H1 (cell line): ENCODE results near the gene C2CD4B. TPM values are rescaled to one million over a fixed set of nuclear protein-coding genes. Genes with fewer than 3 reads are reported as not detected.

Experiments
- CTCF ChIA-PET: fragments of 300-600 bp; sonication (Branson Sonifier 250); formaldehyde crosslinking; loops from one replicate; lab custom pipeline; 2021; ENCODE audit not compliant: partially characterized antibody; lab: Charles Lee
- POLR2A ChIA-PET: fragments of 300-600 bp; sonication (Branson Sonifier 250); formaldehyde crosslinking; loops from one replicate; lab custom pipeline; 2021; ENCODE audit warnings: inconsistent platforms; ENCODE audit not compliant: partially characterized antibody; lab: Charles Lee
- DNase-seq, 2 experiments: peaks; one replicate each; pipeline versions ENCODE4 v3.0.0 to v3.0.0-alpha.2; 2010 to 2022; ENCODE audit warnings: low spot score in 2 of 2, low read depth in 1 of 2, mixed read lengths in 1 of 2
- FAIRE-seq: peaks from 2 replicates; lab custom pipeline; 2011; peaks lifted over from hg19 to GRCh38; lab: Jason Lieb, UNC
- H2AFZ ChIP-seq: 2 replicates; pipeline ENCODE4 v1.8.1; 2012; ENCODE audit warnings: low read length, inconsistent platforms
- H2AK5ac ChIP-seq: 2 replicates; pipeline ENCODE4 v1.6.1; 2013; ENCODE audit warnings: low read depth, low read length
- H2BK120ac ChIP-seq: replicated peaks from 2 replicates; pipeline ENCODE3; 2013; ENCODE audit warnings: low read depth, low read length, inconsistent platforms
- H2BK12ac ChIP-seq: 2 replicates; pipeline ENCODE4 v1.6.1; 2013; ENCODE audit warnings: low read depth, low read length
- H2BK15ac ChIP-seq: 2 replicates; pipeline ENCODE4 v1.6.1; 2013; ENCODE audit warnings: low read length
- H2BK20ac ChIP-seq: 2 replicates; pipeline ENCODE4 v1.6.1; 2013; ENCODE audit warnings: low read length
- H2BK5ac ChIP-seq: 2 replicates; pipeline ENCODE4 v1.6.1; 2013; ENCODE audit warnings: low read depth, low read length
- H3K14ac ChIP-seq: 2 replicates; pipeline ENCODE4 v1.6.1; 2013; ENCODE audit warnings: inconsistent platforms; ENCODE audit not compliant: insufficient read length
- H3K18ac ChIP-seq: 2 replicates; pipeline ENCODE4 v1.6.1; 2013; ENCODE audit warnings: low read length; ENCODE audit errors: extremely low read depth
- H3K23ac ChIP-seq: 2 replicates; pipeline ENCODE4 v1.6.1; 2013; ENCODE audit warnings: inconsistent platforms; ENCODE audit not compliant: insufficient read length
- H3K23me2 ChIP-seq: 2 replicates; pipeline ENCODE4 v1.6.1; 2013; ENCODE audit warnings: low read depth, low read length
- H3K27ac ChIP-seq: 2 replicates; pipeline ENCODE4 v1.6.1; 2011; ENCODE audit warnings: low read depth, low read length, inconsistent platforms
- H3K27me3 ChIP-seq, 4 experiments: replicated peaks in 1 of 4; 1 replicate in 1 of 4; 2 replicates in 3 of 4; pipeline versions ENCODE4 v1.6.1 to v1.8.1; 2011 to 2013; ENCODE audit warnings: low read length in 3 of 4, mild to moderate bottlenecking in 3 of 4, inconsistent platforms in 2 of 4, mixed read lengths in 2 of 4, moderate library complexity in 1 of 4; ENCODE audit not compliant: control insufficient read depth in 3 of 4, insufficient read depth in 3 of 4; ENCODE audit errors: extremely low read depth in 1 of 4
- H3K36me3 ChIP-seq, 4 experiments: 2 replicates each; pipeline versions ENCODE4 v1.6.1 to v1.8.1; 2011 to 2013; ENCODE audit warnings: mild to moderate bottlenecking in 4 of 4, low read length in 3 of 4, moderate library complexity in 2 of 4, control low read depth in 1 of 4, inconsistent platforms in 1 of 4; ENCODE audit not compliant: insufficient read depth in 4 of 4, control insufficient read depth in 2 of 4
- H3K4ac ChIP-seq: replicated peaks from 2 replicates; pipeline ENCODE3; 2013; ENCODE audit warnings: low read length, low read depth, mixed read lengths, inconsistent platforms; ENCODE audit not compliant: insufficient read length
- H3K4me1 ChIP-seq, 4 experiments: replicated peaks in 1 of 4; 1 replicate in 1 of 4; 2 replicates in 3 of 4; pipeline versions ENCODE4 v1.6.1 to v1.8.1; 2011 to 2013; ENCODE audit warnings: low read length in 3 of 4, inconsistent platforms in 2 of 4, mixed read lengths in 1 of 4; ENCODE audit not compliant: insufficient read depth in 4 of 4, control insufficient read depth in 3 of 4
- H3K4me2 ChIP-seq, 2 experiments: 2 replicates each; pipeline versions ENCODE4 v1.6.1 to v1.8.1; 2011 to 2013; ENCODE audit warnings: low read depth in 2 of 2, low read length in 2 of 2, control low read depth in 1 of 2, inconsistent platforms in 1 of 2, mild to moderate bottlenecking in 1 of 2; ENCODE audit not compliant: insufficient read depth in 1 of 2
- H3K4me3 ChIP-seq, 4 experiments: fragments of 200-600, 300-600 bp in 1 of 4; sonication (generic), shearing (Covaris generic), sonication (Bioruptor Twin) in 1 of 4; 2 replicates each; pipeline versions ENCODE4 v1.5.1 to v1.8.1; 2011 to 2016; ENCODE audit warnings: low read length in 4 of 4, low read depth in 3 of 4, control low read depth in 2 of 4, inconsistent platforms in 2 of 4, mild to moderate bottlenecking in 2 of 4, mixed read lengths in 1 of 4, moderate library complexity in 1 of 4; ENCODE audit not compliant: insufficient read depth in 2 of 4; ENCODE audit errors: extremely low read depth in 1 of 4
- H3K56ac ChIP-seq: replicated peaks from 2 replicates; pipeline ENCODE3; 2013; ENCODE audit warnings: low read depth, mild to moderate bottlenecking, mixed read lengths, low read length, inconsistent platforms; ENCODE audit not compliant: insufficient read length
- H3K79me1 ChIP-seq: 2 replicates; pipeline ENCODE4 v1.6.1; 2013; ENCODE audit warnings: low read depth, low read length, control low read depth
- H3K79me2 ChIP-seq, 2 experiments: 2 replicates each; pipeline versions ENCODE4 v1.6.1 to v1.8.1; 2012 to 2013; ENCODE audit warnings: low read length in 2 of 2, mild to moderate bottlenecking in 2 of 2, inconsistent platforms in 1 of 2; ENCODE audit not compliant: insufficient read depth in 2 of 2, control insufficient read depth in 1 of 2
- H3K9ac ChIP-seq, 4 experiments: replicated peaks in 1 of 4; 1 replicate in 1 of 4; 2 replicates in 3 of 4; pipeline versions ENCODE4 v1.6.1 to v1.8.1; 2011 to 2013; ENCODE audit warnings: low read depth in 3 of 4, low read length in 3 of 4, control low read depth in 2 of 4, mild to moderate bottlenecking in 2 of 4, moderate library complexity in 2 of 4, inconsistent platforms in 1 of 4; ENCODE audit errors: extremely low read depth in 1 of 4
- H3K9me3 ChIP-seq, 2 experiments: 2 replicates each; pipeline versions ENCODE4 v1.6.1 to v1.8.1; 2012 to 2013; ENCODE audit warnings: mild to moderate bottlenecking in 2 of 2, moderate library complexity in 2 of 2, control low read depth in 1 of 2, inconsistent platforms in 1 of 2, low read depth in 1 of 2, low read length in 1 of 2, mixed read lengths in 1 of 2; ENCODE audit not compliant: insufficient read depth in 2 of 2
- H4K20me1 ChIP-seq, 2 experiments: replicated peaks in 1 of 2; 2 replicates each; pipeline versions ENCODE3 to v1.8.1; 2011 to 2013; ENCODE audit warnings: inconsistent platforms in 2 of 2, low read length in 2 of 2, mild to moderate bottlenecking in 1 of 2; ENCODE audit not compliant: insufficient read depth in 2 of 2, control insufficient read depth in 1 of 2
- H4K5ac ChIP-seq: 2 replicates; pipeline ENCODE4 v1.6.1; 2013; ENCODE audit warnings: low read length, low read depth, mixed read lengths, inconsistent platforms; ENCODE audit not compliant: insufficient read length
- H4K8ac ChIP-seq: 2 replicates; pipeline ENCODE4 v1.8.0; 2013; ENCODE audit warnings: mild to moderate bottlenecking, moderate library complexity, low read length, inconsistent platforms; ENCODE audit not compliant: insufficient read depth; ENCODE audit errors: extremely low read depth
- H4K91ac ChIP-seq: replicated peaks from 2 replicates; pipeline ENCODE3; 2013; ENCODE audit warnings: low read length, mixed read lengths, inconsistent platforms; ENCODE audit not compliant: insufficient read length
- BCL11A ChIP-seq, 2 experiments: IDR thresholded peaks; one replicate each; pipeline ENCODE4 v1.6.1; 2011; ENCODE audit warnings: low read depth in 2 of 2, low read length in 2 of 2, mild to moderate bottlenecking in 2 of 2
- CBX5 ChIP-seq: fragments of 300-800, 300-1000 bp; sonication (generic); IDR thresholded peaks from 2 replicates; pipeline ENCODE4 v1.7.1; 2016; ENCODE audit warnings: antibody characterized with exemption, low read length, low read depth
- CHD2 ChIP-seq: IDR thresholded peaks from 2 replicates; pipeline ENCODE4 v1.6.1; 2012; ENCODE audit warnings: low read length, improper control_type of control experiment
- E2F6 ChIP-seq: IDR thresholded peaks from 2 replicates; pipeline ENCODE4 v1.6.1; 2012; ENCODE audit warnings: inconsistent platforms
- EGR1 ChIP-seq: IDR thresholded peaks from 2 replicates; pipeline ENCODE4 v1.6.1; 2011; ENCODE audit warnings: low read depth, low read length, borderline replicate concordance
- EZH2 ChIP-seq: fragments of 200-600 bp; sonication (generic); IDR thresholded peaks from 2 replicates; pipeline ENCODE4 v1.7.1; 2012; ENCODE audit warnings: low read depth, mild to moderate bottlenecking, moderate library complexity, low read length, inconsistent platforms; ENCODE audit not compliant: severe bottlenecking
- FOSL1 ChIP-seq: IDR thresholded peaks from 2 replicates; pipeline ENCODE4 v1.6.1; 2011; ENCODE audit warnings: mild to moderate bottlenecking, low read depth, low read length, moderate library complexity; ENCODE audit not compliant: insufficient read depth
- RBBP5 ChIP-seq: IDR thresholded peaks from 2 replicates; pipeline ENCODE4 v1.7.1; 2012; ENCODE audit warnings: low read depth, mild to moderate bottlenecking, inconsistent platforms, low read length, moderate library complexity, borderline replicate concordance
- RNF2 ChIP-seq: fragments of 200-900, 300-1000 bp; sonication (generic); IDR thresholded peaks from 2 replicates; pipeline ENCODE4 v1.7.1; 2016; ENCODE audit warnings: borderline replicate concordance, low read depth, mild to moderate bottlenecking, antibody characterized with exemption, low read length; ENCODE audit not compliant: poor library complexity, severe bottlenecking; ENCODE audit errors: missing control alignments
- SAP30 ChIP-seq: fragments of 300-600 bp; sonication (generic); IDR thresholded peaks from 2 replicates; pipeline ENCODE4 v1.7.1; 2012; ENCODE audit warnings: low read length, moderate library complexity, mild to moderate bottlenecking, inconsistent platforms; ENCODE audit not compliant: insufficient read depth, insufficient replicate concordance
- SP2 ChIP-seq: IDR thresholded peaks from 2 replicates; pipeline ENCODE4 v1.6.1; 2012; ENCODE audit warnings: mild to moderate bottlenecking, low read length, inconsistent platforms
- TAF1 ChIP-seq: IDR thresholded peaks from 2 replicates; pipeline ENCODE4 v1.6.1; 2011; ENCODE audit warnings: mild to moderate bottlenecking, low read depth, low read length
- TCF12 ChIP-seq: IDR thresholded peaks from 2 replicates; pipeline ENCODE4 v1.6.1; 2011; ENCODE audit warnings: low read depth, mild to moderate bottlenecking, low read length
- WGBS, 2 experiments: shearing (Covaris generic) in 1 of 2; methylation state at CpG; one replicate each; pipeline versions ENCODE4 v1.1.6 to v1.1.7; 2013 to 2015; ENCODE audit warnings: low lambda C conversion rate in 2 of 2, mixed read lengths in 2 of 2, inconsistent platforms in 1 of 2, low coverage in 1 of 2, missing lambda C conversion rate in 1 of 2; ENCODE audit not compliant: insufficient replicate concordance in 2 of 2, insufficient coverage in 1 of 2, insufficient read length in 1 of 2; ENCODE audit errors: extremely low coverage in 1 of 2, missing lambda C conversion rate in 1 of 2; 5-methylcytosine and 5-hydroxymethylcytosine counted together
- polyA plus RNA-seq, 7 experiments: library from polyadenylated mRNA; depleted of rRNA in 3 of 7; stranded (reverse) in 5 of 7; unstranded in 2 of 7; fragments of >200 nt in 5 of 7; fragments of 200-250 nt in 2 of 7; gene quantifications; 1 replicate in 5 of 7; 2 replicates in 1 of 7; 4 replicates in 1 of 7; pipeline versions ENCODE4 v1.2.1 to v1.2.3, GENCODE V29; 2011 to 2013; ENCODE audit warnings: missing spikeins in 2 of 7, mixed read lengths in 2 of 7
- total RNA-seq: library from RNA; stranded (reverse); fragmentation: NEBNext Ultra II Directional; extraction: Animal tissue kit (Norgen Biotek cat#: 25700); gene quantifications from 2 replicates; pipeline ENCODE4 v1.2.1, GENCODE V29; 2021

Gene C2CD4B
- total and polyA plus RNA-seq, 2 of the 8 experiments (the other 6 are each of a cell fraction or from before 2014, with no cell fraction given) = 0.12 to 0.73 TPM

- H4K5ac ChIP-seq = no peak overlapping the region
- H3K4me3 ChIP-seq = no peak overlapping the region
- no peak for FAIRE-seq
- H3K4ac ChIP-seq = no peak overlapping the region
- no peaks in the 10 kb centered on the region for H4K20me1 ChIP-seq
- no peak overlapping the region for H3K9ac ChIP-seq
- no peak overlapping the region for H3K27ac ChIP-seq
- H3K23me2 ChIP-seq = no peaks in the 10 kb centered on the region
- H3K27me3 ChIP-seq = no peaks in the 10 kb centered on the region
- no peak overlapping the region for H3K14ac ChIP-seq
- no peak overlapping the region for H2BK12ac ChIP-seq
- H3K56ac ChIP-seq = no peak overlapping the region
- no peaks in the 10 kb centered on the region for H3K36me3 ChIP-seq
- no peak for DNase-seq
- no peaks in the 10 kb centered on the region for H3K9me3 ChIP-seq
- H2BK20ac ChIP-seq = no peak overlapping the region
- no peak overlapping the region for H2BK5ac ChIP-seq
- no peak overlapping the region for H3K4me2 ChIP-seq
- no peak overlapping the region for H4K8ac ChIP-seq
- no peaks in the 10 kb centered on the region for H3K79me1 ChIP-seq
- H3K79me2 ChIP-seq = no peaks in the 10 kb centered on the region
- H3K18ac ChIP-seq = no peak overlapping the region
- H3K4me1 ChIP-seq = no peaks in the 10 kb centered on the region
- ChIA-PET POLR2A (no interaction called here), CTCF (no interaction called here)
- H3K23ac ChIP-seq = no peak overlapping the region
- WGBS, 2 experiments = 84% methylated on average over 9 of the region's 9 CpGs; no CpG with 5 or more reads in 1 of the 2 experiments
- no peak overlapping the region; the same call in 1 of the 2 replicates for H2BK15ac ChIP-seq
- H2AFZ ChIP-seq = no peak overlapping the region
- H2AK5ac ChIP-seq = no peak overlapping the region
- no peak overlapping the region for H2BK120ac ChIP-seq
- no peak overlapping the region for H4K91ac ChIP-seq
- TF ChIP-seq SAP30 (no peak), CBX5 (no peak), RBBP5 (no peak), TCF12 (no peak), SP2 (no peak), EZH2 (no peak), FOSL1 (no peak), BCL11A (IDR thresholded peaks at IDR 0.05; ENCODE audit: low read depth in 2 of 2, low read length in 2 of 2) (no peak), CHD2 (no peak), RNF2 (no peak), EGR1 (no peak), E2F6 (no peak), TAF1 (no peak)
Observed at GRCh38 chr15:62135532-62136134, 29.5 kb downstream of the C2CD4B start.
